Astrocyte (in vitro differentiated cells and primary cell): ENCODE measurements around the gene CCDC40. TPM values are rescaled to one million over a fixed set of nuclear protein-coding genes. Genes with fewer than 3 reads are reported as not detected.

Source experiments
- DNase-seq: peaks from one replicate; pipeline ENCODE4 v3.0.0-alpha.2; 2010; ENCODE audit warnings: low read depth
- FAIRE-seq: peaks from 2 replicates; lab custom pipeline; 2011; peaks lifted over from hg19 to GRCh38; lab: Jason Lieb, UNC
- H2AFZ ChIP-seq: 2 replicates; pipeline ENCODE4 v1.6.0; 2012; ENCODE audit warnings: low read depth, low read length, inconsistent platforms
- H3K27ac ChIP-seq: 2 replicates; pipeline ENCODE4 v1.5.1; 2011; ENCODE audit warnings: low read depth, low read length, inconsistent platforms
- H3K27me3 ChIP-seq: 2 replicates; pipeline ENCODE4 v1.6.0; 2011; ENCODE audit warnings: low read length, inconsistent platforms; ENCODE audit not compliant: insufficient read depth
- H3K36me3 ChIP-seq: 2 replicates; pipeline ENCODE4 v1.5.1; 2011; ENCODE audit warnings: low read length, inconsistent platforms; ENCODE audit not compliant: insufficient read depth
- H3K4me1 ChIP-seq: 2 replicates; pipeline ENCODE4 v1.5.1; 2011; ENCODE audit warnings: low read length, inconsistent platforms; ENCODE audit not compliant: insufficient read depth
- H3K4me2 ChIP-seq: 2 replicates; pipeline ENCODE4 v1.6.0; 2012; ENCODE audit warnings: low read length, inconsistent platforms
- H3K4me3 ChIP-seq: 2 replicates; pipeline ENCODE4 v1.5.1; 2011; ENCODE audit warnings: low read depth, mild to moderate bottlenecking, low read length, inconsistent platforms; ENCODE audit not compliant: insufficient read depth
- H3K79me2 ChIP-seq: 2 replicates; pipeline ENCODE4 v1.6.0; 2012; ENCODE audit warnings: mild to moderate bottlenecking, low read length, inconsistent platforms; ENCODE audit not compliant: insufficient read depth
- H3K9ac ChIP-seq: 2 replicates; pipeline ENCODE4 v1.6.0; 2012; ENCODE audit warnings: mild to moderate bottlenecking, low read length, inconsistent platforms
- H3K9me3 ChIP-seq: 2 replicates; pipeline ENCODE4 v1.5.1; 2012; ENCODE audit warnings: low read depth, mild to moderate bottlenecking, low read length, inconsistent platforms; ENCODE audit not compliant: insufficient read depth
- H4K20me1 ChIP-seq: 2 replicates; pipeline ENCODE4 v1.6.0; 2012; ENCODE audit warnings: low read length, inconsistent platforms; ENCODE audit not compliant: insufficient read depth
- H3K27ac Mint-ChIP-seq: one replicate; pipeline ENCODE4 v1.8.0; 2021; ENCODE audit warnings: mild to moderate bottlenecking, mixed read lengths; ENCODE audit not compliant: unreplicated experiment
- H3K27me3 Mint-ChIP-seq: one replicate; pipeline ENCODE4 v1.8.0; 2021; ENCODE audit warnings: low read depth, mixed read lengths; ENCODE audit not compliant: unreplicated experiment
- H3K36me3 Mint-ChIP-seq: one replicate; pipeline ENCODE4 v1.8.0; 2021; ENCODE audit warnings: low read depth, mixed read lengths; ENCODE audit not compliant: unreplicated experiment
- H3K4me1 Mint-ChIP-seq: one replicate; pipeline ENCODE4 v1.8.0; 2021; ENCODE audit warnings: low read depth, mixed read lengths; ENCODE audit not compliant: unreplicated experiment
- H3K4me3 Mint-ChIP-seq: one replicate; pipeline ENCODE4 v1.8.0; 2021; ENCODE audit warnings: mild to moderate bottlenecking, moderate library complexity, mixed read lengths; ENCODE audit not compliant: unreplicated experiment
- H3K9me3 Mint-ChIP-seq: one replicate; pipeline ENCODE4 v1.8.0; 2021; ENCODE audit warnings: mild to moderate bottlenecking, mixed read lengths; ENCODE audit not compliant: unreplicated experiment
- EZH2 ChIP-seq: IDR thresholded peaks from 2 replicates; pipeline ENCODE4 v1.6.1; 2012; ENCODE audit warnings: mild to moderate bottlenecking, low read length, inconsistent platforms; ENCODE audit not compliant: insufficient read depth
- total RNA-seq: library from RNA; stranded (reverse); gene quantifications from 2 replicates; pipeline ENCODE4 v1.2.1, GENCODE V29; 2021
- TF ChIP-seq, protein P1 (sequence below): IDR thresholded peaks from 2 replicates; pipeline ENCODE4 v1.5.1; 2011; ENCODE audit warnings: low read depth, mild to moderate bottlenecking, inconsistent platforms, low read length, moderate library complexity; ENCODE audit not compliant: insufficient read depth

The CCDC40 gene
- total RNA-seq, 1 donor from 2014 or later = 7.0 TPM

DNA sequence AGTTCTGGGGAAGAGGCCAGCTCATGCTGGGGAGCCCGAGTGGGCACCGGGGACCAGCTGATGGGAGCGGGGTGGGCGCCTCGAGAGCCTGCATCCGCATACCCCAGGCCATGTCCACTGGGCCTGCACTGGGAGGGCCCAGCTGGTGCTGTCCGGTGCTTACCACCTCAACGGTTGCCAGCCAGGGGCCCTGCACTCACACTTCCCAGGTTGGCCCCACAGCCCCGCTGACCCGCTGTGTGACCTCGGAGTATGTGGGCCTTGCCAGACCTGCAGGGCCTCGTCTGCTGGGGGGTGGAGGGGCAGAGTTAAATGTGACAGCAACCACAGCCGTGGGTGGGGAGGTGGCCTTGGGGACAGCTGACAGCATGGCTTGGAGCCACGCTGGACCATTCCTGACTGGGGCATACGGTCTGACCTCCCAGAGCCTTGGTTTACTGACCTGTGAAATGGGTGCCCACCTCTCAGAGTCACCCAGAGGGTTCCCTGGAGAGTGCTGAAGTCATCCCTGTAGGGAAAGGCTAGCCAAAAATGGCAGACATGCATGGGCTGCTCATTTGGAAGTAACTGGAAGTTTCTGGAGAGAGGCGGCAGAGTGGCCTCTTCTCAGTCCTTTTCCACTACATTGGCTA lies 59.5 kb downstream of the CCDC40 start:
- FAIRE-seq (no peak), DNase-seq (no peak)
- Histone ChIP-seq H3K36me3 (no peaks in the 10 kb centered on the region), H2AFZ (no peak overlapping the region), H4K20me1 (no peaks in the 10 kb centered on the region), H3K27me3 (no peaks in the 10 kb centered on the region), H3K9me3 (no peaks in the 10 kb centered on the region), H3K4me3 (no peak overlapping the region), H3K4me2 (no peak overlapping the region), H3K9ac (no peak overlapping the region), H3K79me2 (no peaks in the 10 kb centered on the region), H3K4me1 (peaks cover 5% of the 10 kb centered on the region), H3K27ac (no peak overlapping the region)
- H3K27ac Mint-ChIP-seq = no peak overlapping the region
- no peaks in the 10 kb centered on the region for H3K4me1 Mint-ChIP-seq
- H3K36me3 Mint-ChIP-seq = no peaks in the 10 kb centered on the region
- no peak overlapping the region for H3K4me3 Mint-ChIP-seq
- no peaks in the 10 kb centered on the region for H3K9me3 Mint-ChIP-seq
- peaks cover 18% of the 10 kb centered on the region for H3K27me3 Mint-ChIP-seq
- no peak for TF ChIP-seq EZH2
- TF ChIP-seq, protein P1, sequence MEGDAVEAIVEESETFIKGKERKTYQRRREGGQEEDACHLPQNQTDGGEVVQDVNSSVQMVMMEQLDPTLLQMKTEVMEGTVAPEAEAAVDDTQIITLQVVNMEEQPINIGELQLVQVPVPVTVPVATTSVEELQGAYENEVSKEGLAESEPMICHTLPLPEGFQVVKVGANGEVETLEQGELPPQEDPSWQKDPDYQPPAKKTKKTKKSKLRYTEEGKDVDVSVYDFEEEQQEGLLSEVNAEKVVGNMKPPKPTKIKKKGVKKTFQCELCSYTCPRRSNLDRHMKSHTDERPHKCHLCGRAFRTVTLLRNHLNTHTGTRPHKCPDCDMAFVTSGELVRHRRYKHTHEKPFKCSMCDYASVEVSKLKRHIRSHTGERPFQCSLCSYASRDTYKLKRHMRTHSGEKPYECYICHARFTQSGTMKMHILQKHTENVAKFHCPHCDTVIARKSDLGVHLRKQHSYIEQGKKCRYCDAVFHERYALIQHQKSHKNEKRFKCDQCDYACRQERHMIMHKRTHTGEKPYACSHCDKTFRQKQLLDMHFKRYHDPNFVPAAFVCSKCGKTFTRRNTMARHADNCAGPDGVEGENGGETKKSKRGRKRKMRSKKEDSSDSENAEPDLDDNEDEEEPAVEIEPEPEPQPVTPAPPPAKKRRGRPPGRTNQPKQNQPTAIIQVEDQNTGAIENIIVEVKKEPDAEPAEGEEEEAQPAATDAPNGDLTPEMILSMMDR = no peak

DNA sequence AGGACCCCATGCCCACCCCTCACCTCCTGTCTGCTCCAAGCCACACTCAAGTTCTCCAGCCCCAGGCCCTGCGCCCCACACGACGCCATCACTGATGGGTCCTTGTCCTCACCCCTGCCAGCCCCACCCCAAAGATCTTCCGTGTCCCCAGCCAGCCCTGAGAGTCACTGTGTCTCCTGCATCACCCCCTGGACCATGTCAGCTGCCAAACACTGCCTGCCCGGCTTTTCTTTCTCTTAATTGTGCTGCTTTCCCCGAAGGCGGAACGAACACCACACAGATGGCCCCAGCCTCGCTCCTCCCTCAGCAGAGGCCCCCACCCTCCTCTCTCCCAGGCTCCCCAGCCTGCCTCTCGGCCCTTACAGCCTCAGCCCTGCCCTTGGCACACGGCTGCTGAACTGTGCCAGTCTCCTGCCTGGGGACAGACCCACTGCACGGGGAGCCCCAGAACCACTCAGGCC lies 60.1 kb downstream of the CCDC40 start:
- Histone ChIP-seq H3K4me1 (peaks cover 6% of the 10 kb centered on the region), H3K9me3 (no peaks in the 10 kb centered on the region), H3K4me3 (no peak overlapping the region), H3K9ac (no peak overlapping the region), H4K20me1 (no peaks in the 10 kb centered on the region), H2AFZ (no peak overlapping the region), H3K4me2 (no peak overlapping the region), H3K36me3 (no peaks in the 10 kb centered on the region), H3K27me3 (no peaks in the 10 kb centered on the region), H3K27ac (no peak overlapping the region), H3K79me2 (no peaks in the 10 kb centered on the region)
- Mint-ChIP-seq H3K27ac (no peak overlapping the region), H3K4me3 (no peak overlapping the region), H3K27me3 (peaks cover 18% of the 10 kb centered on the region), H3K4me1 (no peaks in the 10 kb centered on the region), H3K36me3 (no peaks in the 10 kb centered on the region), H3K9me3 (no peaks in the 10 kb centered on the region)
- FAIRE-seq = no peak
- TF ChIP-seq, protein P1 = no peak
- no peak for TF ChIP-seq EZH2
- no peak for DNase-seq

DNA sequence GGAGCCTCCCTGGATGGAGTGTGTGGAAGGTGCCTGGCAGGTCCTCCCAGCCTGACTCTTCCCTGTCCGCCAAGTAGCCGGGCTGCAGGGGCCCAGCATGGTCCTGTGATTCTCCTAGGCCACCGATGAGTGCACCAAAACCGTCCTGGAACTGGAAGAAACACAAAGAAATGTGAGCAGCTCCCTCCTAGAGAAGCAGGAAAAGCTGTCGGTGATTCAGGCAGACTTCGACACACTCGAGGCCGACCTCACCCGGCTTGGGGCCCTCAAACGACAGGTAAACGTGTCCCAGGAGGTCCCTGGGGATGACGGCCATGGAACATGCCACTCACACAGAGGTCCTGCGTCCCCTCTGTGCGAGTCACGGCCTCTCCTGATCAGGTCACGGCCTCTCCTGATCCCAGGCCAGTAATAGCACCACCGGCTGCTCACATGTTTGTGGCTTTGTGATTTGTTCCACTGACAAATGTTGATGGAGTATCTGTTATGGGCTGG lies 60.7 kb downstream of the CCDC40 start:
- Mint-ChIP-seq H3K27ac (no peak overlapping the region), H3K36me3 (no peaks in the 10 kb centered on the region), H3K27me3 (peaks cover 18% of the 10 kb centered on the region), H3K9me3 (no peaks in the 10 kb centered on the region), H3K4me1 (peaks cover under 1% of the 10 kb centered on the region), H3K4me3 (no peak overlapping the region)
- Histone ChIP-seq H3K36me3 (no peaks in the 10 kb centered on the region), H3K9me3 (no peaks in the 10 kb centered on the region), H3K4me1 (peaks cover 11% of the 10 kb centered on the region), H3K79me2 (no peaks in the 10 kb centered on the region), H2AFZ (no peak overlapping the region), H4K20me1 (no peaks in the 10 kb centered on the region), H3K27me3 (no peaks in the 10 kb centered on the region), H3K4me3 (no peak overlapping the region), H3K9ac (no peak overlapping the region), H3K27ac (no peak overlapping the region), H3K4me2 (no peak overlapping the region)
- TF ChIP-seq, protein P1 = no peak
- FAIRE-seq (no peak), DNase-seq (peak; percentile 9)
